Measurements from ENCODE around the gene TRIO. TPM values are rescaled to one million over a fixed set of nuclear protein-coding genes. Genes with fewer than 3 reads are reported as not detected.

TRIO gene
- total RNA-seq, 1 experiment from 2014 or later, result 68.4 TPM

DNA sequence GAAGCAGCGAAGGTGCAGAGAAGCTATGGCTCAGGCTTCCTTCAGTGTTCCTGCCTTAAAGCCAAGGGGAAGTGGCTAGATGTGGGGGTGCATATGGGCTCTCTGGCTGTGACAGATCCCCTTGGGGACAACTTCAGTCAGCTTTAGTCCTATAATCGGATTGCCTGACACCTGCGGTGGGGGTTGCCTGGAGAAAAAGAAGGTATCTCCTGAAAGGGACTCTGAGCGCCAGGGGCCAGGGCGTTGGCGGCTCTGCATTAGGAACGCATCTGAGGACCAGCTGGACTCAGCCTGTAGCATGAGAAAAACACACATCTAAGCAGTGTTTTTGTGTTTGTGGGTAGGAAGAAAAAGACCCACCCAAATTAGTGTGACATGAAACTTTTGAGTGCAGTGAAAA lies 354.2 kb downstream of the TRIO start:
- peaks cover 11 to 31% of the 10 kb centered on the region in 2 experiments; a peak in 3 of 4 replicates for H3K36me3 ChIP-seq (ENCODE audit: control insufficient read depth in 1 of 2, insufficient read depth in 2 of 2, low read length in 2 of 2)
- DNase-seq (ENCODE audit: low read depth, low spot score), result no peak
- TF ChIP-seq, protein P1, sequence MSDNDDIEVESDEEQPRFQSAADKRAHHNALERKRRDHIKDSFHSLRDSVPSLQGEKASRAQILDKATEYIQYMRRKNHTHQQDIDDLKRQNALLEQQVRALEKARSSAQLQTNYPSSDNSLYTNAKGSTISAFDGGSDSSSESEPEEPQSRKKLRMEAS (IDR thresholded peaks at IDR 0.05), result no peak
- no peak for TF ChIP-seq RAD21 (IDR thresholded peaks at IDR 0.05; ENCODE audit: low read depth)
- TF ChIP-seq, protein P2, sequence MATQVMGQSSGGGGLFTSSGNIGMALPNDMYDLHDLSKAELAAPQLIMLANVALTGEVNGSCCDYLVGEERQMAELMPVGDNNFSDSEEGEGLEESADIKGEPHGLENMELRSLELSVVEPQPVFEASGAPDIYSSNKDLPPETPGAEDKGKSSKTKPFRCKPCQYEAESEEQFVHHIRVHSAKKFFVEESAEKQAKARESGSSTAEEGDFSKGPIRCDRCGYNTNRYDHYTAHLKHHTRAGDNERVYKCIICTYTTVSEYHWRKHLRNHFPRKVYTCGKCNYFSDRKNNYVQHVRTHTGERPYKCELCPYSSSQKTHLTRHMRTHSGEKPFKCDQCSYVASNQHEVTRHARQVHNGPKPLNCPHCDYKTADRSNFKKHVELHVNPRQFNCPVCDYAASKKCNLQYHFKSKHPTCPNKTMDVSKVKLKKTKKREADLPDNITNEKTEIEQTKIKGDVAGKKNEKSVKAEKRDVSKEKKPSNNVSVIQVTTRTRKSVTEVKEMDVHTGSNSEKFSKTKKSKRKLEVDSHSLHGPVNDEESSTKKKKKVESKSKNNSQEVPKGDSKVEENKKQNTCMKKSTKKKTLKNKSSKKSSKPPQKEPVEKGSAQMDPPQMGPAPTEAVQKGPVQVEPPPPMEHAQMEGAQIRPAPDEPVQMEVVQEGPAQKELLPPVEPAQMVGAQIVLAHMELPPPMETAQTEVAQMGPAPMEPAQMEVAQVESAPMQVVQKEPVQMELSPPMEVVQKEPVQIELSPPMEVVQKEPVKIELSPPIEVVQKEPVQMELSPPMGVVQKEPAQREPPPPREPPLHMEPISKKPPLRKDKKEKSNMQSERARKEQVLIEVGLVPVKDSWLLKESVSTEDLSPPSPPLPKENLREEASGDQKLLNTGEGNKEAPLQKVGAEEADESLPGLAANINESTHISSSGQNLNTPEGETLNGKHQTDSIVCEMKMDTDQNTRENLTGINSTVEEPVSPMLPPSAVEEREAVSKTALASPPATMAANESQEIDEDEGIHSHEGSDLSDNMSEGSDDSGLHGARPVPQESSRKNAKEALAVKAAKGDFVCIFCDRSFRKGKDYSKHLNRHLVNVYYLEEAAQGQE (IDR thresholded peaks at IDR 0.05; ENCODE audit: low read depth), result no peak
- TF ChIP-seq EZH2 (IDR thresholded peaks at IDR 0.05), result no peak
- TF ChIP-seq TCF7L2 (IDR thresholded peaks at IDR 0.05; ENCODE audit: borderline replicate concordance, extremely low read depth, insufficient read depth, insufficient read length), result no peak
- TF ChIP-seq ZNF274 (IDR thresholded peaks at IDR 0.05; ENCODE audit: low read depth, low read length), result no peak
- H3K79me2 ChIP-seq (ENCODE audit: insufficient read depth, low read length), result no peaks in the 10 kb centered on the region
- ChIA-PET POLR2A (no interaction called here), CTCF (no interaction called here), RAD21 (ENCODE audit: low non-redundant PET in 1 of 2, low total read pairs in 2 of 2, uncharacterized antibody in 2 of 2, unreplicated experiment in 2 of 2) (no interaction called here)
- H3K27ac ChIP-seq (ENCODE audit: low read depth, low read length), result no peak overlapping the region
- no peaks in the 10 kb centered on the region for H3K4me1 ChIP-seq (ENCODE audit: control insufficient read depth in 1 of 2, insufficient read depth in 2 of 2, low read length in 2 of 2)
- no peak overlapping the region for H3K4me2 ChIP-seq (ENCODE audit: low read length)
- H3K9me3 ChIP-seq (ENCODE audit: control insufficient read depth in 1 of 2, insufficient read depth in 1 of 2, low read depth in 1 of 2, low read length in 2 of 2), result no peaks in the 10 kb centered on the region
- H3K4me3 ChIP-seq (replicated peaks in 1 of 2; ENCODE audit: low read depth in 1 of 2, low read length in 2 of 2), result no peak overlapping the region
- H3K9ac ChIP-seq (ENCODE audit: low read length), result no peak overlapping the region
- no TSS peak for BruUV-seq (replicated peaks)
- no peaks in the 10 kb centered on the region for H3K27me3 ChIP-seq (ENCODE audit: insufficient read depth, low read length)
- H2AFZ ChIP-seq (ENCODE audit: low read depth, low read length, poor library complexity, severe bottlenecking), result no peak overlapping the region
- intact Hi-C loops (cut with micrococcal nuclease), result no loop called here
- H4K20me1 ChIP-seq (ENCODE audit: insufficient read depth), result no peaks in the 10 kb centered on the region
- ATAC-seq, result no peak
- no peaks in the 10 kb centered on the region for H3K9me2 ChIP-seq (ENCODE audit: insufficient read depth)

Measured in HCT116 (cell line).